Measurements from ENCODE around the gene PLCL2. TPM values are rescaled to one million over a fixed set of nuclear protein-coding genes. Genes with fewer than 3 reads are reported as not detected.

PLCL2 gene
- total and polyA plus RNA-seq, 4 donors = 2.1 to 16.7 (median 7.0) TPM

- H3K27ac ChIP-seq (ENCODE audit: low read depth in 1 of 2, low read length in 2 of 2) = no peak overlapping the region
- intact Hi-C loops (cut with DNase I) = no loop called here
- WGBS, 2 donors = 87 to 90% methylated on average over 10 of the region's 10 CpGs
- no peak overlapping the region for H3K4me3 ChIP-seq (ENCODE audit: low read length in 2 of 2)
- H3K36me3 ChIP-seq (ENCODE audit: control insufficient read depth in 1 of 2, insufficient read depth in 2 of 2, low read length in 1 of 2) = no peaks in the 10 kb centered on the region
- H3K9me3 ChIP-seq (ENCODE audit: control insufficient read depth, low read length) = peaks cover 1% of the 10 kb centered on the region
- no peaks in the 10 kb centered on the region for H3K4me1 ChIP-seq (ENCODE audit: control insufficient read depth in 1 of 2, insufficient read depth in 2 of 2, low read length in 2 of 2)
- no peaks in the 10 kb centered on the region for H3K27me3 ChIP-seq (ENCODE audit: control insufficient read depth in 1 of 2, insufficient read depth in 2 of 2, low read length in 1 of 2)
- ATAC-seq (ENCODE audit: low FRiP score) (no peak), DNase-seq (no peak)
Measured at GRCh38 chr3:17132286-17133115, 247.7 kb downstream of the PLCL2 start.

- ATAC-seq (ENCODE audit: low FRiP score) = peak; percentile 35
- H3K4me1 ChIP-seq (ENCODE audit: control insufficient read depth in 1 of 2, insufficient read depth in 2 of 2, low read length in 2 of 2) = no peaks in the 10 kb centered on the region
- intact Hi-C loops (cut with DNase I) = no loop called here
Measured at GRCh38 chr3:17133632-17134545, 249.1 kb downstream of the PLCL2 start.

GRCh38 chr3:17135696-17136095 is 250.9 kb downstream of the PLCL2 start:
- no peak for DNase-seq
- H3K9me3 ChIP-seq (ENCODE audit: control insufficient read depth, low read length) = no peaks in the 10 kb centered on the region
- intact Hi-C loops (cut with DNase I) = loop anchor here in 1 of 2 donors (5.0 kb wide), 1 partner anchor 48 kb away; no protein-coding TSS in a partner anchor
- no peaks in the 10 kb centered on the region for H3K36me3 ChIP-seq (ENCODE audit: control insufficient read depth in 1 of 2, insufficient read depth in 2 of 2, low read length in 1 of 2)
- peak overlapping the region; percentile 12 to 29 for H3K27ac ChIP-seq (ENCODE audit: low read depth in 1 of 2, low read length in 2 of 2)
- ATAC-seq (ENCODE audit: low FRiP score) = no peak
- no peak overlapping the region for H3K4me3 ChIP-seq (ENCODE audit: low read length in 2 of 2)
- no peaks in the 10 kb centered on the region for H3K27me3 ChIP-seq (ENCODE audit: control insufficient read depth in 1 of 2, insufficient read depth in 2 of 2, low read length in 1 of 2)
- no peaks in the 10 kb centered on the region for H3K4me1 ChIP-seq (ENCODE audit: control insufficient read depth in 1 of 2, insufficient read depth in 2 of 2, low read length in 2 of 2)

More at GRCh38 chr3:17133632-17134545, 249.1 kb downstream of the PLCL2 start:
- no peak overlapping the region for H3K4me3 ChIP-seq (ENCODE audit: low read length in 2 of 2)
- H3K27ac ChIP-seq (ENCODE audit: low read depth in 1 of 2, low read length in 2 of 2) = no peak overlapping the region
- peak in 1 of 2 donors; percentile 62 for DNase-seq
- H3K9me3 ChIP-seq (ENCODE audit: control insufficient read depth, low read length) = no peaks in the 10 kb centered on the region
- WGBS, 2 donors = 83 to 86% methylated on average over 19 of the region's 19 CpGs
- no peaks in the 10 kb centered on the region for H3K36me3 ChIP-seq (ENCODE audit: control insufficient read depth in 1 of 2, insufficient read depth in 2 of 2, low read length in 1 of 2)
- H3K27me3 ChIP-seq (ENCODE audit: control insufficient read depth in 1 of 2, insufficient read depth in 2 of 2, low read length in 1 of 2) = no peaks in the 10 kb centered on the region

GRCh38 chr3:17136136-17136721 is 251.5 kb downstream of the PLCL2 start:
- Histone ChIP-seq H3K4me3 (ENCODE audit: low read length in 2 of 2) (no peak overlapping the region), H3K4me1 (ENCODE audit: control insufficient read depth in 1 of 2, insufficient read depth in 2 of 2, low read length in 2 of 2) (peaks cover 0 to 2% of the 10 kb centered on the region in 2 donors), H3K9me3 (ENCODE audit: control insufficient read depth, low read length) (no peaks in the 10 kb centered on the region), H3K36me3 (ENCODE audit: control insufficient read depth in 1 of 2, insufficient read depth in 2 of 2, low read length in 1 of 2) (no peaks in the 10 kb centered on the region), H3K27me3 (ENCODE audit: control insufficient read depth in 1 of 2, insufficient read depth in 2 of 2, low read length in 1 of 2) (no peaks in the 10 kb centered on the region), H3K27ac (ENCODE audit: low read depth in 1 of 2, low read length in 2 of 2) (peak overlapping the region; percentile 12 to 29)
- 19 to 29% methylated on average over 11 of the region's 11 CpGs for WGBS, 2 donors
- DNase-seq (peak in 1 of 2 donors; percentile 69), ATAC-seq (ENCODE audit: low FRiP score) (peak; percentile 69)
- intact Hi-C loops (cut with DNase I) = loop anchor here in 1 of 2 donors (5.0 kb wide), 1 partner anchor 49 kb away; no protein-coding TSS in a partner anchor

GRCh38 chr3:17137321-17137826 is 252.6 kb downstream of the PLCL2 start:
- WGBS, 2 donors = 96 to 97% methylated on average over 5 of the region's 5 CpGs
- intact Hi-C loops (cut with DNase I) = loop anchor here in 1 of 2 donors (5.0 kb wide), 1 partner anchor 50 kb away; no protein-coding TSS in a partner anchor
- Histone ChIP-seq H3K36me3 (ENCODE audit: control insufficient read depth in 1 of 2, insufficient read depth in 2 of 2, low read length in 1 of 2) (no peaks in the 10 kb centered on the region), H3K4me1 (ENCODE audit: control insufficient read depth in 1 of 2, insufficient read depth in 2 of 2, low read length in 2 of 2) (peaks cover 0 to 2% of the 10 kb centered on the region in 2 donors), H3K4me3 (ENCODE audit: low read length in 2 of 2) (no peak overlapping the region), H3K27ac (ENCODE audit: low read depth in 1 of 2, low read length in 2 of 2) (no peak overlapping the region), H3K9me3 (ENCODE audit: control insufficient read depth, low read length) (no peaks in the 10 kb centered on the region), H3K27me3 (ENCODE audit: control insufficient read depth in 1 of 2, insufficient read depth in 2 of 2, low read length in 1 of 2) (no peaks in the 10 kb centered on the region)
- ATAC-seq (ENCODE audit: low FRiP score) = no peak
- no peak for DNase-seq

GRCh38 chr3:17138246-17139039 is 253.7 kb downstream of the PLCL2 start:
- no peak overlapping the region for H3K27ac ChIP-seq (ENCODE audit: low read depth in 1 of 2, low read length in 2 of 2)
- H3K4me1 ChIP-seq (ENCODE audit: control insufficient read depth in 1 of 2, insufficient read depth in 2 of 2, low read length in 2 of 2) = peaks cover 0 to 2% of the 10 kb centered on the region in 2 donors
- WGBS, 2 donors = 85 to 86% methylated on average over 7 of the region's 7 CpGs
- no peak overlapping the region for H3K4me3 ChIP-seq (ENCODE audit: low read length in 2 of 2)
- no peaks in the 10 kb centered on the region for H3K27me3 ChIP-seq (ENCODE audit: control insufficient read depth in 1 of 2, insufficient read depth in 2 of 2, low read length in 1 of 2)
- DNase-seq = no peak
- no peak for ATAC-seq (ENCODE audit: low FRiP score)
- H3K9me3 ChIP-seq (ENCODE audit: control insufficient read depth, low read length) = no peaks in the 10 kb centered on the region
- H3K36me3 ChIP-seq (ENCODE audit: control insufficient read depth in 1 of 2, insufficient read depth in 2 of 2, low read length in 1 of 2) = no peaks in the 10 kb centered on the region
- intact Hi-C loops (cut with DNase I) = loop anchor here in 1 of 2 donors (5.0 kb wide), 1 partner anchor 51 kb away; no protein-coding TSS in a partner anchor
